Hematopoietic multipotent progenitor cell treated with erythropoietin and hydrocortisone succinate and interleukin-3 and kit ligand, for 8 days (in vitro differentiated cells): ENCODE data around the gene GOLGA6A.

Experiments used
- DNase-seq: peaks from one replicate; pipeline ENCODE4 v3.0.0-alpha.2; 2015

The GOLGA6A gene

DNA sequence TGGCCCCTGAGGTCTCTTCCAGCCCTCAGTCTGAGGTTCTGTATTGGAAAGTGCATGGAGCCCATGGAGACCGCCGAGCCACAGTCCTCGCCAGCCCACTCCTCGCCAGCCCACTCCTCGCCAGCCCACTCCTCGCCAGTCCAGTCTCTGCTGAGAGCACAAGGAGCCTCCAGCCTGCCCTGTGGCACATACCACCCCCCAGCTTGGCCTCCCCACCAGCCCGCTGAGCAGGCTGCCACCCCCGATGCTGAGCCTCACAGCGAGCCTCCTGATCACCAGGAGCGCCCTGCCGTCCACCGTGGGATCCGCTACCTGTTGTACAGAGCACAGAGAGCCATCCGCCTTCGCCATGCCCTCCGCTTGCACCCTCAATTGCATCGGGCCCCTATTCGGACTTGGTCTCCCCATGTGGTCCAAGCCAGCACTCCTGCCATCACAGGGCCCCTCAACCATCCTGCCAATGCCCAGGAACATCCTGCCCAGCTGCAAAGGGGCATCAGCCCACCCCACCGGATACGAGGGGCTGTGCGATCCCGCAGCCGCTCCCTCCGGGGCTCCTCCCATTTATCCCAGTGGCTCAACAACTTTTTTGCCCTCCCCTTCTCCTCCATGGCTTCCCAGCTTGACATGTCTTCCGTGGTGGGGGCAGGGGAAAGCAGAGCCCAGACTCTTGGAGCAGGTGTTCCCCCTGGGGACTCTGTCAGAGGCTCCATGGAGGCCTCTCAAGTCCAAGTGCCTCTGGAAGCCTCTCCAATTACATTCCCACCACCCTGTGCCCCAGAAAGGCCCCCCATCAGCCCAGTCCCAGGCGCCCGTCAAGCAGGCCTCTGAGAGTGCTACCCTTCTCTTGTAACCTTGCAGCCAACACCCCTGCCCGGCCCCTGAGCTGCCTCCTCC, 47.0 kb downstream of the GOLGA6A start:
- DNase-seq, result no peak

- DNase-seq, result no peak
Measured at GRCh38 chr15:74034206-74034755, 48.1 kb downstream of the GOLGA6A start.

GRCh38 chr15:74032606-74033561, 49.5 kb downstream of the GOLGA6A start:
- no peak for DNase-seq

DNA sequence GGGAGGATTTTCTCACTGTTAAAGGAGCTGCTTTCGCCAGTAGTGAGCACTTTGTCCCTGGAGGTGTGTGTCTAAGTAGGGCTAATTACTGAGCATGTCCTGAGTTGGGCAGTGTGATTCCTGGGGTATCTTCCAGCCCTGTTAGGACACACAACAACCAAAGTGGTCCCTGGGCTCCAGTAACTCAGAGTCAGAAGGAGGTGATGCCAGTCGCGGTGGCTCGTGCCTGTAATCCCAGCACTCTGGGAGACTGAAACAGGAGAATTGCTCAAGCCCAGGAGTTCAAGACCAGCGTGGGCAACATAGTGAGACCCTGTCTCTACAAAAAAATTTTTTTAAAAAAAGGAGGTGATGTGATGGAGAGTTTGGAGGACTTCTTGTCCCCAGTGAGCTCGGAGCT, 50.3 kb downstream of the GOLGA6A start:
- no peak for DNase-seq

DNA sequence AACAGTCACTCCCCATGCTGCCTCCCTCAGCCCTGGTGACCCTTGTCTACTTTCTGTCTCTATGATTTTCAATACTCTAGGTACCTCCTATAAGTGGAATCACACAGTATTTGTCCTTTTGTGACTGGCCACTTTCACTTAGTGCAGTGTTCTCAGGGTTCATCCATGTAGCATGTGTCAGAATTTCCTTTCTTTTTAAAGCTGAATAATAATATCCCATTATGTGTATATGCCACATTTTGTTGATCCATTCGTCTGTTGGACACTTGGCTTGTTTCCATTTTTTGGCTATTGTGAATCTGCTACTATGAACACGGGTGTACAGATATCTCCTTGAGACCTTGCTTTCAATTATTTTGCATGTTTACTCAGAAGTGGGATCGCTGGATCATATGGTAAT, 53.7 kb downstream of the GOLGA6A start:
- DNase-seq, result no peak

DNA sequence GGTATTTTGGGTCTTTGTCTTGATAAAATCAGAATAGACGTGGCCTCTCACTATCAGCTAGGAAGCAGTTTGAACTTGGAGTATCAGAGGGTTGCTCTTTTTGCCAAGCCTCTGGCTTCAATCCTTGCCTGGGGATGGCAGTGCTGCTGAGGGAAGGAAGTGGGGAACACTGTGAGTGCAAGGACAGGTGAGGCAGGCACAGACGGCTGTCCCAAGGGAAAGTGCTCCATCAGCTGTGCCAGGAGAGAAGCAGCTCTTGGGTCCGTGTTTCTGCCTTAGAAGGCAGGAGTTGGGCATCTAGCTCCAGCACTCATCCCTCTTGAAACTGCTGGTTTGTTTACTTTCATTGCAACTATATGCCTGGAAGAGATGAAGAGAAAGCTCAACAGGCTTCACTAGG, 54.7 kb downstream of the GOLGA6A start:
- no peak for DNase-seq

DNA sequence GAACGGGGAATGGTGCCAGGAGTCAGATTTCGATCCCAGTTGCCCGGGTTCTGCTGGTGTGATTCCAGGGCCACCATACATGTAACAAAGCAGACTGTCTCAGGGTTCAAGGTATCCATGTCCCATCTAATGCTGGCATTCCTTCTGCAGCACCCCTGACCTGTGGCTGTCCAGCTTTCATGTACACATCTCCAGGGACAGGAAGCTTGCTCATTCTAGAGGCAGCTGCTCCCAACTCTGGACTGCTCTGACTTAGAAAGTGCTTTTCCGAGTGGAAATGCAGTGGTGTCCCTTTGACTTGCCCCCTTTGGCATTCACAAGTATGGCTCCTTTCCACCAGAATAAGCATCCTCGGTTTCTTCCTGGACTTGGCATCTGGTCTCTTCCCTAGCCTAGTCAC, 56.9 kb downstream of the GOLGA6A start:
- no peak for DNase-seq

GRCh38 chr15:74024687-74025086, 57.7 kb downstream of the GOLGA6A start:
- no peak for DNase-seq

- DNase-seq, result no peak
Measured at GRCh38 chr15:74022706-74023470, 59.5 kb downstream of the GOLGA6A start.
